Stimulated activated CD8-positive, alpha-beta memory T cell treated with anti-CD3 and anti-CD28 coated beads, Interleukin-4, amount 100 ng/mL, for 48 hours (primary cell): ENCODE measurements around the gene PRAMEF7.
"Not testable (repeated sequence)": the region's sequence is repeated elsewhere in the genome, so short reads cannot be mapped to it uniquely, and the experiment has no call there.

ENCODE experiments used
- DNase-seq: peaks from one replicate; pipeline ENCODE4 v3.0.0-alpha.2; 2020

PRAMEF7 gene

DNA sequence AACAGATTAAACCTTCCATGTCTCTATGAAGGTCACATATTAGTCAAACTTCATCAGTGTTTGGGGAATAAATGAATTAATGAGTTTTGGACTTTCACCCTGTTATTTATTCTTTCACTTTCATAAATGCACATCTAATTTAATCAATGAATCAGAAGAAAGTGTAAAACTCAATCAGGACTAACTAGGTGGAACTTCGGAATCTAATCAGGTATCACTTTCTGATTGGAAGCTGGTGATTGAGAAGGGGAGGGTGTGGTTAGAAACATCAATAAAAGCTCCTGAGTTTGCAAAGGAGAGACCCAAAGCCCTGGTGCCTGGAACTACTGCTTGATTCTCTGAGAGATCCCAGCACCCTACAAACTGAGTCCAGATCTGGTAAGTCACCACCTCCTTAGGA lies at the start of gene PRAMEF7:
PRAMEF7 (plus strand) TSS at position 301 of the 400 bp plus-strand sequence. CDS start 1,083 bp downstream, outside the sequence.
- DNase-seq = not testable (repeated sequence)

DNA sequence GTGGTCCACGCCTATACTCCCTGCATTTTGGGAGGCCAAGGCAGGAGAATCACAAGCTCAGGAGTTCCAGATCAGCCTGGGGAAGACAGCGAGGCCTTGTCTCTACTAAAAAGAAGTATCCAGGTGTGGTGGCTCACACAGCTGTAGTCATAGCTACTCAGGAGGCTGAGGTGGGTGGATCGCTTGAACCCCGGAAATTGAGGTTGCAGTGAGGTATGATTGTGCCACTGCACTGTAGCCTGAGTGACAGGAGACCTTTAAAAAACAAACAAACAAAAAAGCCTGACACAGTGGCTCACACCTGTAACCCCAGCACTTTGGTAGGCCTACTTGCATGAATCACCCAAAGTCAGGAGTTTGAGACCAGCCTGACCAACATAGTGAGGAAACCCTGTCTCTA lies 38.0 kb upstream of the PRAMEF7 start:
- not testable (repeated sequence) for DNase-seq

GRCh38 chr1:12886101-12886500 lies 30.3 kb upstream of the PRAMEF7 start, which contains the start of gene PRAMEF4:
Gene PRAMEF4, minus strand, starts transcription at chr1:12886201. Its CDS starts 2,807 bp downstream, at chr1:12883394.
- not testable (repeated sequence) for DNase-seq

DNA sequence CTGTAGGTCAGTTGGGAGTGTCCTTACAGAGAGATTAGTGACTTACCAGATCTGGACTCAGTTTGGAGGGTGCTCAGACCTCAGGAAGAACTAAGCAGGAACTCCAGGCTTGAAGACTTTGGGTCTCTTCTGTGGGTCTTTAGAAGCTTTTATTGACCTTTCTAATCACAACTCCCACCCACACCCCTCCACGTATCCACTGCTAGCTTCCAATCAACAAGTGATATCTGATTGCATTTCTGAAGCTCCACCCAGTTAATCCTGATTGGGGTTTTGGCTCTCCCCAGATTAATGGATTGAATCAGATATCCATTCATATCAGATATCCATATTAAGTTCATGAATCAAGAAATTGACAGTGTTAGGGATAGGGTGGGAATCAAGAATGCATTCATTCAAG lies 18.2 kb upstream of the PRAMEF7 start, which contains the start of gene PRAMEF10:
PRAMEF10 (minus strand) TSS at position 101 of the 400 bp plus-strand sequence. CDS start 2,423 bp downstream, outside the sequence.
- DNase-seq = not testable (repeated sequence)

GRCh38 chr1:12899186-12899585 lies 17.2 kb upstream of the PRAMEF7 start:
- not testable (repeated sequence) for DNase-seq

- DNase-seq = not testable (repeated sequence)
Measured at GRCh38 chr1:12903793-12904572, 12.4 kb upstream of the PRAMEF7 start.

DNA sequence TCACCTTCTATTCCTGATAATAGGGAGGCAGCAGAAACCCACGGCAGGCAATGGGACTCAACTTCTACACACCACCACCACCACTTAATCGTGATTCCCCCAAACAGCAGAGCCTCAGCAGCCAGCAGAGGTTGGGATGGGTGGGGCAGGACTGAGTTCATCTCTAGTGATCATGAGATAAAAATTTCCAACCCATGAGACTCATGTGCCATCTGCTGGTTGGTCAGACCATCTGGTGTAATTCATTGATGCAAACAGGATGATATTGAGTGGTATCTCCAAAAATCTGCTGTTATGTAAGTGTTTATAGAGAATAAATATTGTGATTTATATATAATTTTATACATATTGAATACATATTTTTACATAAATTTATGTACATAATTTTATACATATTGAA lies 5.3 kb downstream of the PRAMEF7 start:
- DNase-seq = not testable (repeated sequence)

DNA sequence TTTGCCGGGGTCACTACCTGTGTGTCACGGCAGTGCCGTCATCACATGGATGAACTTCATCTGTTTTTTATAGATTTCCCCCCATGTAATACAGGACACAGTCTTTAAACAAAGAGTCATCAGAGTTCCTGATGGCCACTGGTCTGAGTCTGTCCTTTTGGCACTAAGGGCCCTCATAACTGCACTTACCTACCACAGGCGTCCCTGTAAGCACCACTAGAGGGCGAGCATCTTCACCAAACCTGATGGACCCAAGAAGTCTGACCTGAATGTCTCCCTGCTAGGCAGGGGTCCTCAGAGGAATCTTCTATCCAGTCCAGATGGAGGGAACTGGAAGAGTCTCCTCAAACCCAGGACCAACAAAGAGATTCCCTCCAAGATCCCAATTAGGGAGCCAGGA lies 8.0 kb downstream of the PRAMEF7 start:
- not testable (repeated sequence) for DNase-seq

GRCh38 chr1:12947480-12947879 lies 31.1 kb downstream of the PRAMEF7 start, which contains the start of gene PRAMEF6:
Gene PRAMEF6, minus strand, starts transcription at chr1:12947580. Its CDS starts 5,062 bp downstream, at chr1:12942518.
- not testable (repeated sequence) for DNase-seq
